GM23338 (cell line): Measurements from ENCODE around the gene SERPINA6. TPM values are rescaled to one million over a fixed set of nuclear protein-coding genes. Genes with fewer than 3 reads are reported as not detected.

ENCODE experiments used
- ATAC-seq: fragments of 200-7000 bp; cut with Tn5 transposase; 3 replicates; pipeline ENCODE4 v1.9.1; 2020
- DNase-seq: peaks from one replicate; pipeline ENCODE4 v3.0.0-alpha.2; 2015; ENCODE audit warnings: low spot score
- H2AFZ ChIP-seq: fragments of 200-600 bp; sonication (generic); 2 replicates; pipeline ENCODE4 v1.8.0; 2016; ENCODE audit warnings: antibody characterized with exemption, mild to moderate bottlenecking, moderate library complexity
- H3F3A ChIP-seq: fragments of 200-600 bp; sonication (generic); replicated peaks from 2 replicates; pipeline ENCODE4 v1.8.0; 2017; ENCODE audit warnings: antibody characterized with exemption, mixed run types, low read depth
- H3K27ac ChIP-seq: fragments of 200-600 bp; sonication (generic); 2 replicates; pipeline ENCODE4 v1.6.1; 2016; ENCODE audit warnings: low read depth
- H3K27me3 ChIP-seq: fragments of 200-600 bp; sonication (generic); 2 replicates; pipeline ENCODE4 v1.8.0; 2016; ENCODE audit warnings: mild to moderate bottlenecking, mixed run types, moderate library complexity; ENCODE audit not compliant: insufficient read depth
- H3K36me3 ChIP-seq: fragments of 200-600 bp; sonication (generic); 2 replicates; pipeline ENCODE4 v1.8.0; 2016; ENCODE audit warnings: mild to moderate bottlenecking; ENCODE audit not compliant: insufficient read depth
- H3K4me1 ChIP-seq: fragments of 200-600 bp; sonication (generic); 2 replicates; pipeline ENCODE4 v1.8.0; 2016; ENCODE audit warnings: mild to moderate bottlenecking, moderate library complexity; ENCODE audit not compliant: insufficient read depth
- H3K4me2 ChIP-seq: fragments of 200-600 bp; sonication (generic); 2 replicates; pipeline ENCODE4 v1.7.1; 2017; ENCODE audit warnings: mixed run types
- H3K4me3 ChIP-seq: fragments of 200-600 bp; sonication (generic); 2 replicates; pipeline ENCODE4 v1.6.1; 2016; ENCODE audit warnings: mixed run types
- H3K79me2 ChIP-seq: fragments of 200-600 bp; sonication (generic); replicated peaks from 2 replicates; pipeline ENCODE4 v1.8.0; 2017; ENCODE audit warnings: mild to moderate bottlenecking; ENCODE audit not compliant: insufficient read depth
- H3K9me2 ChIP-seq: fragments of 200-600 bp; sonication (generic); 2 replicates; pipeline ENCODE4 v1.8.0; 2017; ENCODE audit not compliant: insufficient read depth
- H4K20me1 ChIP-seq: fragments of 200-600 bp; sonication (generic); replicated peaks from 2 replicates; pipeline ENCODE4 v1.8.0; 2017; ENCODE audit warnings: mild to moderate bottlenecking; ENCODE audit not compliant: insufficient read depth
- H3K27ac Mint-ChIP-seq: 2 replicates; pipeline ENCODE4 v1.8.0; 2020; ENCODE audit warnings: inconsistent platforms, mild to moderate bottlenecking, moderate library complexity, mixed read lengths
- H3K27me3 Mint-ChIP-seq: 3 replicates; pipeline ENCODE4 v1.8.0; 2022; ENCODE audit warnings: low read depth, mild to moderate bottlenecking, moderate library complexity, mixed read lengths, inconsistent platforms; ENCODE audit not compliant: insufficient read depth, poor library complexity
- H3K36me3 Mint-ChIP-seq: 3 replicates; pipeline ENCODE4 v1.8.0; 2021; ENCODE audit warnings: low read depth, mild to moderate bottlenecking, inconsistent platforms, moderate library complexity, mixed read lengths
- H3K4me1 Mint-ChIP-seq: 3 replicates; pipeline ENCODE4 v1.8.0; 2020; ENCODE audit warnings: mild to moderate bottlenecking, inconsistent platforms, mixed read lengths
- H3K4me3 Mint-ChIP-seq: 3 replicates; pipeline ENCODE4 v1.8.0; 2021; ENCODE audit warnings: moderate library complexity, mild to moderate bottlenecking, inconsistent platforms, mixed read lengths
- H3K9me3 Mint-ChIP-seq: 3 replicates; pipeline ENCODE4 v1.8.0; 2020; ENCODE audit warnings: moderate library complexity, mild to moderate bottlenecking, inconsistent platforms, mixed read lengths
- CREB1 ChIP-seq: fragments of 250-450 bp; sonication (Bioruptor Pico); IDR thresholded peaks from 2 replicates; pipeline ENCODE4 v1.5.0; 2020; ENCODE audit warnings: low read depth, mild to moderate bottlenecking, moderate library complexity
- CTCF ChIP-seq, 2 experiments: fragments of 200-600 bp in 1 of 2; sonication (generic) in 1 of 2; conservative IDR thresholded peaks; 2 replicates each; pipeline versions ENCODE4 v1.5.1 to v1.6.1; 2016 to 2017; ENCODE audit warnings: antibody characterized with exemption in 2 of 2, low read depth in 2 of 2, mild to moderate bottlenecking in 2 of 2, moderate library complexity in 1 of 2
- ETS1 ChIP-seq: IDR thresholded peaks from 2 replicates; pipeline ENCODE4 v1.6.1; 2016; ENCODE audit warnings: antibody characterized with exemption
- EZH2 ChIP-seq: fragments of 200-600 bp; sonication (generic); IDR thresholded peaks from one replicate; pipeline ENCODE4 v1.8.0; 2017; ENCODE audit warnings: antibody characterized with exemption, mild to moderate bottlenecking, low read depth; ENCODE audit not compliant: unreplicated experiment
- EZH2phosphoT487 ChIP-seq: fragments of 200-600 bp; sonication (generic); IDR thresholded peaks from one replicate; pipeline ENCODE4 v1.8.1; 2018; ENCODE audit warnings: antibody characterized with exemption; ENCODE audit not compliant: unreplicated experiment
- JUNB ChIP-seq: IDR thresholded peaks from one replicate; pipeline ENCODE4 v1.6.1; 2016; ENCODE audit warnings: antibody characterized with exemption; ENCODE audit not compliant: unreplicated experiment
- NANOG ChIP-seq: IDR thresholded peaks from 2 replicates; pipeline ENCODE4 v1.6.1; 2016; ENCODE audit warnings: antibody characterized with exemption, borderline replicate concordance
- STAT1 ChIP-seq: IDR thresholded peaks from one replicate; pipeline ENCODE4 v1.6.1; 2016; ENCODE audit warnings: antibody characterized with exemption; ENCODE audit not compliant: unreplicated experiment
- ZNF114 ChIP-seq: fragments of 250-450 bp; sonication (Bioruptor Pico); IDR thresholded peaks from 2 replicates; pipeline ENCODE4 v1.5.0; 2020; ENCODE audit warnings: mild to moderate bottlenecking, moderate library complexity
- ZNF331 ChIP-seq: fragments of 250-450 bp; sonication (Bioruptor Pico); IDR thresholded peaks from 2 replicates; pipeline ENCODE4 v1.5.0; 2020; ENCODE audit warnings: low read depth, mild to moderate bottlenecking, moderate library complexity
- ZNF462 ChIP-seq: fragments of 250-450 bp; sonication (Bioruptor Pico); IDR thresholded peaks from 2 replicates; pipeline ENCODE4 v1.5.0; 2020; ENCODE audit warnings: mild to moderate bottlenecking, moderate library complexity
- polyA plus RNA-seq: library from polyadenylated mRNA; unstranded; fragments of >200 nt; fragmentation: Nextera tagmentation; extraction: Ambion mirVana; gene quantifications from 2 replicates; pipeline ENCODE4 v1.2.1, GENCODE V29; 2016
- total RNA-seq: library from RNA; depleted of rRNA; stranded (reverse); fragments of >200 nt; shearing (Covaris generic); gene quantifications from 2 replicates; pipeline ENCODE4 v1.2.3, GENCODE V29; 2014

The SERPINA6 gene
- total and polyA plus RNA-seq, 2 experiments from 2014 or later, result not detected

- no peaks in the 10 kb centered on the region for H3K9me2 ChIP-seq
- DNase-seq, result no peak
- Mint-ChIP-seq H3K36me3 (no peaks in the 10 kb centered on the region), H3K9me3 (no peaks in the 10 kb centered on the region), H3K4me3 (no peak overlapping the region), H3K27me3 (peaks cover 3% of the 10 kb centered on the region), H3K27ac (no peak overlapping the region), H3K4me1 (no peaks in the 10 kb centered on the region; the same call in 2 of the 3 replicates)
- H3K79me2 ChIP-seq, result no peaks in the 10 kb centered on the region
- no peak overlapping the region for H3K4me2 ChIP-seq
- H3K27me3 ChIP-seq, result no peaks in the 10 kb centered on the region
- no peak overlapping the region for H2AFZ ChIP-seq
- no peaks in the 10 kb centered on the region for H3F3A ChIP-seq
- no peak overlapping the region for H3K4me3 ChIP-seq
- no peaks in the 10 kb centered on the region for H4K20me1 ChIP-seq
- no peaks in the 10 kb centered on the region for H3K4me1 ChIP-seq
- TF ChIP-seq ZNF331 (CRISPR knock-in tag) (no peak), ZNF462 (CRISPR knock-in tag) (no peak), CREB1 (CRISPR knock-in tag) (no peak), CTCF (conservative IDR thresholded peaks at IDR 0.05; ENCODE audit: low read depth in 2 of 2) (no peak), ZNF114 (CRISPR knock-in tag) (no peak), ETS1 (no peak), STAT1 (no peak), EZH2 (no peak), JUNB (no peak), EZH2phosphoT487 (no peak), NANOG (no peak)
- no peaks in the 10 kb centered on the region for H3K36me3 ChIP-seq
- ATAC-seq, result peak; percentile 67
- H3K27ac ChIP-seq, result no peak overlapping the region
Observed at GRCh38 chr14:94364964-94365363, 41.8 kb upstream of the SERPINA6 start.
